ENCODE measurements around the gene DRAXIN.

DNA sequence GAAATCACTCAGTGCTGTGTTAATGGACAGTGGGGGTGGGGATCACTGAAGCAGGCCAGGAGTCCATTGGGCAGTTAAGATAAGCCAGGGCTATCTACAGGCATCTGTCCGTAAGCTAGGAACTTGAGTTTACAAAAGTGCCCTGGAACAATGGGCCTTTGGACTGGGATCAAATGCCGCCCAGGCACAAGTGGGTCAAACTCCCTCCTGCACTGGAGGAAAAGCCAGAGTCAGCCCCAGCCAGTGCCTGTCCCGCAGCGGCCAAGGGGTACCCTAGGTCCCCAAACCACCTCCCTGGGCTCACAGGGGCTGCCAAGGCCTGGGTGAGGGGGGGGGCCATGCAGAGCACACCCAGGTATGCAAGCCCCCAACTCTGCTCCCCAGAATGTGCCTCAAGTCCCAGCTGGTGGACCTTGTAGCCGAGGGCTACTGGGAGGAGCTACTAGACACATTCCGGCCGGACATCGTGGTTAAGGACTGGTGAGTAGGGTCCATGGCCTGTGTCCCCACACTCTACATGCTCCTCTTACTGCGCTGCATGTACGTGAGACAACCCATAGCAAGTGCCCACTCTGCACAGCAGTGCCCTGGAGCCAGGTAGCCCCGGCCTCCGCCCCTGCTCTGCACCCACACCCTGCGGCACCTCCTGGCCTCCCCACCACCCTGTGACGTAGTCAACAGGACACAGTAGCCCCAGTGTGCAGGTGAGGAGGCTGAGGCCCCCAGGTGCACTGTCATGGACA is 19.8 kb upstream of the DRAXIN start:
- TF ChIP-seq, protein P1, sequence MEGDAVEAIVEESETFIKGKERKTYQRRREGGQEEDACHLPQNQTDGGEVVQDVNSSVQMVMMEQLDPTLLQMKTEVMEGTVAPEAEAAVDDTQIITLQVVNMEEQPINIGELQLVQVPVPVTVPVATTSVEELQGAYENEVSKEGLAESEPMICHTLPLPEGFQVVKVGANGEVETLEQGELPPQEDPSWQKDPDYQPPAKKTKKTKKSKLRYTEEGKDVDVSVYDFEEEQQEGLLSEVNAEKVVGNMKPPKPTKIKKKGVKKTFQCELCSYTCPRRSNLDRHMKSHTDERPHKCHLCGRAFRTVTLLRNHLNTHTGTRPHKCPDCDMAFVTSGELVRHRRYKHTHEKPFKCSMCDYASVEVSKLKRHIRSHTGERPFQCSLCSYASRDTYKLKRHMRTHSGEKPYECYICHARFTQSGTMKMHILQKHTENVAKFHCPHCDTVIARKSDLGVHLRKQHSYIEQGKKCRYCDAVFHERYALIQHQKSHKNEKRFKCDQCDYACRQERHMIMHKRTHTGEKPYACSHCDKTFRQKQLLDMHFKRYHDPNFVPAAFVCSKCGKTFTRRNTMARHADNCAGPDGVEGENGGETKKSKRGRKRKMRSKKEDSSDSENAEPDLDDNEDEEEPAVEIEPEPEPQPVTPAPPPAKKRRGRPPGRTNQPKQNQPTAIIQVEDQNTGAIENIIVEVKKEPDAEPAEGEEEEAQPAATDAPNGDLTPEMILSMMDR (IDR thresholded peaks at IDR 0.05; ENCODE audit: low read length), result no peak
- TF ChIP-seq EZH2 (optimal IDR thresholded peaks at IDR 0.05; ENCODE audit: low read depth, low read length), result no peak

Data from MM.1S (cell line).